Measurements from ENCODE around the gene STX18.

Gene STX18

GRCh38 chr4:4384837-4385236, 157.0 kb downstream of the STX18 start:
- DNase-seq (ENCODE audit: low read depth in 2 of 2): no peak

GRCh38 chr4:4383085-4383484, 158.8 kb downstream of the STX18 start:
- DNase-seq (ENCODE audit: low read depth in 2 of 2): no peak

GRCh38 chr4:4379540-4380087, 162.2 kb downstream of the STX18 start:
- DNase-seq (ENCODE audit: low read depth in 2 of 2): no peak

DNA sequence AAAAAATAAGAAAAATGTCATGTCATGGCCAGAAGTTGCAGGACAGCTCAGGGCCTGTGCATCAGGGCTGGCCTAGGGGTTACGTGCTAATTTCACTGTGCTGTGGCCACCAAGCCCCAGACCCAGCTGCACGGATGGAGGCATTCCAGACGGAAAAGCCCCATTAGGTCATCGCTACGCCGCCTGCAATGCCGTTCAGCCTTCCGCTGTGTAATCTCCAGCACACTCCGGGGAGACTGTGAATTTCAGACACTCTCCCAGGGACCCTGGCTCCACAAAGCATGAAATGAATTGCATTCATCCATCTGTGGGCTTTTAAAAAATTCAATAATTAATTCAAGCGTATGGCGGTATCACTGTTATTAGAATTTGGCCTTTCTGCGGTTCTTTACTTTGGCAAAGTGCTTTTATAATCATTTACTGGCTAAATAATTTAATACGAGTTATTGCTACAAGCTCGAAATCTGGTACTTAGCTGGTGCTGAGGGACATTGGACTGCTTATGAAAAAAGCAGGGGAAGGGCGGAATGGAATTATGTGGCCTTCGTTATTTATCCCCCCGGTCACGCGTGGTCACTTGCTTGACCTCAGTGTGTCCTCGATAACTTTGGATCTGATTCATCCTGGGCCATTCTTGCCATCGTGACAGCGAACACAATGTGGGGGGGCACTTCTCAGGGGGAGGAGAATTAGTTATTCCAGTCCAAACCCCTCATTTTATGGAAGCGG, 164.0 kb downstream of the STX18 start:
- DNase-seq (ENCODE audit: low read depth in 2 of 2): no peak

DNA sequence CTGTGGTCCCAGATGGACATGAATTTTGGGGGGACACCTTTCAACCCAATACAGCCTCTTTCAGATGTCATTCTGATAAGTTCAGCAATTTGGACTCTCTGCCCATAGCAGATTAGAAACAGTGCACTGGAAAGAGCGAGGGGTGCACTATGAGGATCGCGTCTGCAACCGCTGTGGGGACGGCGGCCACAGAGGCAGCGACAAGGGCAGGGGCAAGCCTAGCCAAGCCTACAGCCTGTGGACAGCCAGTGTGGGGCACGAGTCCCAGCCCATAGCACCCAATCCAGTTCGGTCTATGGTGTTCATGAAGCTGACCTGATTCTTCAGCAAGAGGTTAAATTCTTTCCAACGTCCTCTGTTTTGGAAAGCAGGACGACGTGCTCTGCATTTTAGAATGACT, 164.7 kb downstream of the STX18 start:
- no peak for DNase-seq (ENCODE audit: low read depth in 2 of 2)

GRCh38 chr4:4376074-4376473, 165.8 kb downstream of the STX18 start:
- DNase-seq (ENCODE audit: low read depth in 2 of 2): no peak

GRCh38 chr4:4374388-4375098, 167.3 kb downstream of the STX18 start:
- DNase-seq (ENCODE audit: low read depth in 2 of 2): no peak
